ENCODE data around the gene PEAK3. TPM values are rescaled to one million over a fixed set of nuclear protein-coding genes. Genes with fewer than 3 reads are reported as not detected.

PEAK3 gene
- total RNA-seq, 1 donor from 2014 or later = 4.5 TPM

GRCh38 chr19:2306281-2306806 is 24.4 kb upstream of the PEAK3 start:
- DNase-seq = no peak
- Histone ChIP-seq H3K36me3 (no peaks in the 10 kb centered on the region), H3K9me3 (no peaks in the 10 kb centered on the region), H3K4me1 (peaks cover 8% of the 10 kb centered on the region), H3K27me3 (peaks cover 53% of the 10 kb centered on the region), H3K4me3 (no peak overlapping the region), H3K27ac (no peak overlapping the region)
- ATAC-seq = no peak
- intact Hi-C loops (cut with DNase I) = no loop called here
- no peak for TF ChIP-seq CTCF (IDR thresholded peaks at IDR 0.05)

- TF ChIP-seq CTCF (IDR thresholded peaks at IDR 0.05) = no peak
- H3K27me3 ChIP-seq = peaks cover 54% of the 10 kb centered on the region
- no peak overlapping the region for H3K27ac ChIP-seq
- intact Hi-C loops (cut with DNase I) = no loop called here
- no peak overlapping the region for H3K4me3 ChIP-seq
- H3K36me3 ChIP-seq = no peaks in the 10 kb centered on the region
- ATAC-seq = no peak
- no peaks in the 10 kb centered on the region for H3K9me3 ChIP-seq
- DNase-seq = no peak
- peaks cover 8% of the 10 kb centered on the region for H3K4me1 ChIP-seq
Measured at GRCh38 chr19:2305452-2306280, 23.7 kb upstream of the PEAK3 start.

- DNase-seq (no peak), ATAC-seq (no peak)
- Histone ChIP-seq H3K4me3 (no peak overlapping the region), H3K27ac (no peak overlapping the region), H3K36me3 (no peaks in the 10 kb centered on the region), H3K4me1 (peaks cover 8% of the 10 kb centered on the region), H3K27me3 (peaks cover 35% of the 10 kb centered on the region), H3K9me3 (no peaks in the 10 kb centered on the region)
- intact Hi-C loops (cut with DNase I) = no loop called here
- TF ChIP-seq CTCF (IDR thresholded peaks at IDR 0.05) = no peak
Measured at GRCh38 chr19:2303211-2303798, 21.3 kb upstream of the PEAK3 start.

- Histone ChIP-seq H3K4me1 (peaks cover 8% of the 10 kb centered on the region), H3K9me3 (no peaks in the 10 kb centered on the region), H3K27ac (no peak overlapping the region), H3K4me3 (no peak overlapping the region), H3K27me3 (peaks cover 30% of the 10 kb centered on the region), H3K36me3 (no peaks in the 10 kb centered on the region)
- ATAC-seq = peak; percentile 37
- intact Hi-C loops (cut with DNase I) = no loop called here
- no peak for DNase-seq
- TF ChIP-seq CTCF (IDR thresholded peaks at IDR 0.05) = no peak
Measured at GRCh38 chr19:2302319-2303210, 20.6 kb upstream of the PEAK3 start.

GRCh38 chr19:2300533-2300932 is 18.6 kb upstream of the PEAK3 start:
- intact Hi-C loops (cut with DNase I) = no loop called here
- DNase-seq = no peak
- no peak for ATAC-seq

More at GRCh38 chr19:2300533-2300932, 18.6 kb upstream of the PEAK3 start:
- H3K27me3 ChIP-seq = peaks cover 31% of the 10 kb centered on the region
- H3K9me3 ChIP-seq = no peaks in the 10 kb centered on the region
- no peak for TF ChIP-seq CTCF (IDR thresholded peaks at IDR 0.05)
- H3K36me3 ChIP-seq = no peaks in the 10 kb centered on the region
- no peak overlapping the region for H3K4me3 ChIP-seq
- no peak overlapping the region for H3K27ac ChIP-seq
- peaks cover 8% of the 10 kb centered on the region for H3K4me1 ChIP-seq
